Measurements from ENCODE around the gene DCAKD. TPM values are rescaled to one million over a fixed set of nuclear protein-coding genes. Genes with fewer than 3 reads are reported as not detected.

DCAKD gene
- total RNA-seq, 1 donor from 2014 or later: 20.9 TPM

GRCh38 chr17:44997733-44998520, 53.5 kb downstream of the DCAKD start:
- H3K27ac ChIP-seq (ENCODE audit: low read depth, low read length): no peak overlapping the region

DNA sequence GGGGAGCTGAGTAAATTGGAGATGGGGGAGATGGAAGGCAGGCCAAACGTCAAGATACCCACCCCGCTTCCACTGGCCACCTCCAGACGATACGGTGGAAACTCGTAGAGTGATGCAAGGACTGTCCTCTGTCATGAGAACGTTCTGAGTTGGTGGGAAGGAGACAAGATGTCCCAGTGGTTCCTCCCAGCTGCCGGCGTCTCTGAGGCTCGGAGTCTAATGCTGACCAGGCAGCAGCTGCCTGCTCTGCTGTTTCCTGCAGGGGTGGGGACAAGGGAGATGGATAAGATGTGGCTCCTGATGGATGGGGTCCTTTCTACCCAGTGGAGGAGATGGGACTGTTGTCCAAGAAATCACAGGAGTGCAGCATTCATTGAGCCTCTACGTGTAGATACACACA, 55.1 kb downstream of the DCAKD start:
- Histone ChIP-seq H3K27ac (ENCODE audit: low read depth, low read length) (no peak overlapping the region), H3K27me3 (ENCODE audit: control insufficient read depth in 3 of 3, insufficient read depth in 3 of 3, low read length in 3 of 3) (peaks cover 4 to 26% (median 12%) of the 10 kb centered on the region in 3 donors), H3K4me3 (ENCODE audit: low read length in 3 of 3) (no peak overlapping the region), H3K9me3 (ENCODE audit: control insufficient read depth in 3 of 3, low read length in 3 of 3) (peaks cover 0 to 3% (median 0%) of the 10 kb centered on the region in 3 donors), H3K9ac (ENCODE audit: low read depth in 1 of 3, low read length in 3 of 3) (no peak overlapping the region), H3K4me1 (ENCODE audit: control insufficient read depth in 3 of 3, insufficient read depth in 3 of 3, low read length in 3 of 3) (no peaks in the 10 kb centered on the region), H3K36me3 (ENCODE audit: control insufficient read depth in 3 of 3, insufficient read depth in 3 of 3, low read length in 3 of 3) (no peaks in the 10 kb centered on the region)

More at GRCh38 chr17:44997733-44998520, 53.5 kb downstream of the DCAKD start:
- peaks cover 4 to 26% (median 12%) of the 10 kb centered on the region in 3 donors for H3K27me3 ChIP-seq (ENCODE audit: control insufficient read depth in 3 of 3, insufficient read depth in 3 of 3, low read length in 3 of 3)
- no peak overlapping the region for H3K9ac ChIP-seq (ENCODE audit: low read depth in 1 of 3, low read length in 3 of 3)
- H3K9me3 ChIP-seq (ENCODE audit: control insufficient read depth in 3 of 3, low read length in 3 of 3): peaks cover 0 to 3% (median 0%) of the 10 kb centered on the region in 3 donors
- no peaks in the 10 kb centered on the region for H3K4me1 ChIP-seq (ENCODE audit: control insufficient read depth in 3 of 3, insufficient read depth in 3 of 3, low read length in 3 of 3)
- no peak overlapping the region for H3K4me3 ChIP-seq (ENCODE audit: low read length in 3 of 3)
- no peaks in the 10 kb centered on the region for H3K36me3 ChIP-seq (ENCODE audit: control insufficient read depth in 3 of 3, insufficient read depth in 3 of 3, low read length in 3 of 3)

GRCh38 chr17:44995436-44996001, 55.9 kb downstream of the DCAKD start:
- Histone ChIP-seq H3K9me3 (ENCODE audit: control insufficient read depth in 3 of 3, low read length in 3 of 3) (peaks cover 0 to 3% (median 0%) of the 10 kb centered on the region in 3 donors), H3K27ac (ENCODE audit: low read depth, low read length) (no peak overlapping the region), H3K4me1 (ENCODE audit: control insufficient read depth in 3 of 3, insufficient read depth in 3 of 3, low read length in 3 of 3) (no peaks in the 10 kb centered on the region), H3K36me3 (ENCODE audit: control insufficient read depth in 3 of 3, insufficient read depth in 3 of 3, low read length in 3 of 3) (no peaks in the 10 kb centered on the region), H3K27me3 (ENCODE audit: control insufficient read depth in 3 of 3, insufficient read depth in 3 of 3, low read length in 3 of 3) (peaks cover 4 to 26% (median 12%) of the 10 kb centered on the region in 3 donors), H3K9ac (ENCODE audit: low read depth in 1 of 3, low read length in 3 of 3) (no peak overlapping the region), H3K4me3 (ENCODE audit: low read length in 3 of 3) (no peak overlapping the region)

GRCh38 chr17:44992242-44992939, 59.0 kb downstream of the DCAKD start:
- H3K27ac ChIP-seq (ENCODE audit: low read depth, low read length): no peak overlapping the region
- no peak overlapping the region for H3K9ac ChIP-seq (ENCODE audit: low read depth in 1 of 3, low read length in 3 of 3)

DNA sequence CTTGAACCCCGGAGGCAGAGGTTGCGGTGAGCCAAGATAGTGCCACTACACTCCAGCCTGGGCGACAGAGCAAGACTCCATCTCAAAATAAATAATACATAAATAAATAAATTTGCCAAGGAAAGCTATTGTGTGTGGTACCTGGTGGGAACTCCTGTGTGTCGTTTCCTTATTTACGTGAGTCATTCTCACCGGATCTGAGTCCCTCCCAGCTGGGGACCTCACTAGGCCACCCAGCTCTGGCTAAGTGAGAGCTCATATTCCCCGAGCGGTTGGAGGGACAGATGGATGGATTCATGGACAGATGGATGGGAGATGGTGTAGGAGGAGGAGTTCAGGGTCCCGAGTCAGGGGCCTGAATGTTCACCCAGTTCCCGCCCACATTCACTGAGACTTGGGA, 60.4 kb downstream of the DCAKD start:
- H3K27ac ChIP-seq (ENCODE audit: low read depth, low read length): no peak overlapping the region
- H3K27me3 ChIP-seq (ENCODE audit: control insufficient read depth in 3 of 3, insufficient read depth in 3 of 3, low read length in 3 of 3): peaks cover 8 to 23% (median 12%) of the 10 kb centered on the region in 3 donors

More at GRCh38 chr17:44992242-44992939, 59.0 kb downstream of the DCAKD start:
- no peaks in the 10 kb centered on the region for H3K9me3 ChIP-seq (ENCODE audit: control insufficient read depth in 3 of 3, low read length in 3 of 3)
- no peaks in the 10 kb centered on the region for H3K36me3 ChIP-seq (ENCODE audit: control insufficient read depth in 3 of 3, insufficient read depth in 3 of 3, low read length in 3 of 3)
- H3K4me1 ChIP-seq (ENCODE audit: control insufficient read depth in 3 of 3, insufficient read depth in 3 of 3, low read length in 3 of 3): no peaks in the 10 kb centered on the region
- H3K27me3 ChIP-seq (ENCODE audit: control insufficient read depth in 3 of 3, insufficient read depth in 3 of 3, low read length in 3 of 3): peaks cover 12 to 17% (median 16%) of the 10 kb centered on the region in 3 donors
- H3K4me3 ChIP-seq (ENCODE audit: low read length in 3 of 3): no peak overlapping the region

GRCh38 chr17:44989552-44990138, 61.8 kb downstream of the DCAKD start:
- no peak overlapping the region for H3K4me3 ChIP-seq (ENCODE audit: low read length in 3 of 3)
- no peaks in the 10 kb centered on the region for H3K36me3 ChIP-seq (ENCODE audit: control insufficient read depth in 3 of 3, insufficient read depth in 3 of 3, low read length in 3 of 3)
- no peaks in the 10 kb centered on the region for H3K9me3 ChIP-seq (ENCODE audit: control insufficient read depth in 3 of 3, low read length in 3 of 3)
- H3K4me1 ChIP-seq (ENCODE audit: control insufficient read depth in 3 of 3, insufficient read depth in 3 of 3, low read length in 3 of 3): no peaks in the 10 kb centered on the region
- H3K9ac ChIP-seq (ENCODE audit: low read depth in 1 of 3, low read length in 3 of 3): no peak overlapping the region
- no peak overlapping the region for H3K27ac ChIP-seq (ENCODE audit: low read depth, low read length)
- peaks cover 2 to 22% (median 14%) of the 10 kb centered on the region in 3 donors for H3K27me3 ChIP-seq (ENCODE audit: control insufficient read depth in 3 of 3, insufficient read depth in 3 of 3, low read length in 3 of 3)

More for the DNA sequence above, 60.4 kb downstream of the DCAKD start:
- Histone ChIP-seq H3K4me1 (ENCODE audit: control insufficient read depth in 3 of 3, insufficient read depth in 3 of 3, low read length in 3 of 3) (no peaks in the 10 kb centered on the region), H3K9me3 (ENCODE audit: control insufficient read depth in 3 of 3, low read length in 3 of 3) (no peaks in the 10 kb centered on the region), H3K9ac (ENCODE audit: low read depth in 1 of 3, low read length in 3 of 3) (no peak overlapping the region), H3K4me3 (ENCODE audit: low read length in 3 of 3) (no peak overlapping the region), H3K36me3 (ENCODE audit: control insufficient read depth in 3 of 3, insufficient read depth in 3 of 3, low read length in 3 of 3) (no peaks in the 10 kb centered on the region)

DNA sequence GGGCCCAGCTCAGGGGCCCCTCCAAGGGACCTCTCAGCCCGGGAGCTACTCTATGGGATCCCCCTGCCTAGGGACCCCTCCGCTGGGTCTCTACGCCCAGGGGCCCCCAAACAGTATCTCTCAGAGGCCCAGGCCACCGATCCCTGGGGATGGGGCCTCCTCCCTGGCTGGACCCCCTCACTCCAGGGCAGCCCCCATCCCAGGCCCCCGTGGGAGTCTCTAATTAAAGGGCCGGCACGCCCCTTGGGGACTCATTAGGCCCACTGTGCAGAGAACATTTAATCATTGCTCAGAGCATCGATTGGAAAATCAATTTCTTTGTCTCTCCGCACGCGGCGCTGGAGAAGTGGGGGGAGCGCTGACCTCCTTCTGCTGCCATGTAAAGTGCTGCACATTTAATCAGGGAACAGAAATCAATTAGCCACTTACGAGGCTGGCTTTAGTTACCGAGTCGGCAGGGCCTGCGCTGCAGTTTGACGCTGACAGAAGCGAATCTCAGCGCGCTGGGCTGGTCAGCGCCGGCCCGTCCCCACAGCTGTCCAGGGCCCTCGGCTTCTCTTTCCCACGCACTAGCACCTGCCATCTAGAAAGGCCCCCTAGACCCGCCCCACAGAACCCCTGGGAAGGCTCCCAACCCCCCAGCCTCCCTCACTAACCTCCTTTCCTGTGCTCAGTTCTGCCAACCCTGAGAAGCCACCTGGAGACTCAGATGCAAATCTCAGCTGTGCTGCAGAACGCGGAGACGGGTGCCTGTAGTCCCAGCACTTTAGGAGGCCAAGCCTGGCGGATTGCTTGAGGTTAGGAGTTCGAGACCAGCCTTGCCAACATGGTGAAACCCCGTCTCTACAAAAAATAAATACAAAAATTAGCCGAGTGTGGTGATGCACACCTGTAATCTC, 63.1 kb downstream of the DCAKD start:
- Histone ChIP-seq H3K4me3 (ENCODE audit: low read length in 3 of 3) (no peak overlapping the region), H3K9ac (ENCODE audit: low read depth in 1 of 3, low read length in 3 of 3) (no peak overlapping the region), H3K9me3 (ENCODE audit: control insufficient read depth in 3 of 3, low read length in 3 of 3) (no peaks in the 10 kb centered on the region), H3K27me3 (ENCODE audit: control insufficient read depth in 3 of 3, insufficient read depth in 3 of 3, low read length in 3 of 3) (peaks cover 0 to 22% (median 14%) of the 10 kb centered on the region in 3 donors), H3K36me3 (ENCODE audit: control insufficient read depth in 3 of 3, insufficient read depth in 3 of 3, low read length in 3 of 3) (no peaks in the 10 kb centered on the region), H3K4me1 (ENCODE audit: control insufficient read depth in 3 of 3, insufficient read depth in 3 of 3, low read length in 3 of 3) (peaks cover 2 to 6% (median 3%) of the 10 kb centered on the region in 3 donors), H3K27ac (ENCODE audit: low read depth, low read length) (no peak overlapping the region)

DNA sequence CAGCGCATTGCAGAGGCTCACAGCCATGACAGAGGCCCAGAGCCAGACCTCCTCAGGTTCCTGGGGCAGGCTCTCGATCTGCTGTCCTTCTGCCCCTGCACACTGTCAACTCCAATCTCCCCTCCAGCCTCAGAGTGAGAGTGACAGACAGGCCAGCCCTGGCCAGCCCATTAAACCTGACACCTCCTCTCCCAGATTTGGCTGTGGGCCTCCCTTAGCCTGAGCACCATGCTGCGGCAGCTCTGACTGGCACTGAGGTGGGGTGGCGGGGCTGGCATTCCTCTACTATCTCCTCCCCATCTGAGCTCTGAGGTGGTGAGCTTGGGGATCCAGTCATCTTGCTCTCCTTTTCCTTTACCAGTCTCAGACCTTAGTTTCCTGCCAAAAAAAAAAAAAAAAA, 67.9 kb downstream of the DCAKD start:
- Histone ChIP-seq H3K27ac (ENCODE audit: low read depth, low read length) (no peak overlapping the region), H3K9me3 (ENCODE audit: control insufficient read depth in 3 of 3, low read length in 3 of 3) (no peaks in the 10 kb centered on the region)

GRCh38 chr17:44982113-44982702, 69.2 kb downstream of the DCAKD start:
- no peak overlapping the region for H3K27ac ChIP-seq (ENCODE audit: low read depth, low read length)
- H3K4me1 ChIP-seq (ENCODE audit: control insufficient read depth in 3 of 3, insufficient read depth in 3 of 3, low read length in 3 of 3): peaks cover 7 to 21% (median 12%) of the 10 kb centered on the region in 3 donors
- H3K9ac ChIP-seq (ENCODE audit: low read depth in 1 of 3, low read length in 3 of 3): no peak overlapping the region
- H3K9me3 ChIP-seq (ENCODE audit: control insufficient read depth in 3 of 3, low read length in 3 of 3): no peaks in the 10 kb centered on the region
- H3K36me3 ChIP-seq (ENCODE audit: control insufficient read depth in 3 of 3, insufficient read depth in 3 of 3, low read length in 3 of 3): no peaks in the 10 kb centered on the region
- peaks cover 0 to 37% (median 22%) of the 10 kb centered on the region in 3 donors for H3K27me3 ChIP-seq (ENCODE audit: control insufficient read depth in 3 of 3, insufficient read depth in 3 of 3, low read length in 3 of 3)
- H3K4me3 ChIP-seq (ENCODE audit: low read length in 3 of 3): no peak overlapping the region

More for the DNA sequence above, 67.9 kb downstream of the DCAKD start:
- Histone ChIP-seq H3K4me1 (ENCODE audit: control insufficient read depth in 3 of 3, insufficient read depth in 3 of 3, low read length in 3 of 3) (peaks cover 5 to 16% (median 7%) of the 10 kb centered on the region in 3 donors), H3K27me3 (ENCODE audit: control insufficient read depth in 3 of 3, insufficient read depth in 3 of 3, low read length in 3 of 3) (peaks cover 0 to 26% (median 20%) of the 10 kb centered on the region in 3 donors), H3K9ac (ENCODE audit: low read depth in 1 of 3, low read length in 3 of 3) (no peak overlapping the region), H3K36me3 (ENCODE audit: control insufficient read depth in 3 of 3, insufficient read depth in 3 of 3, low read length in 3 of 3) (no peaks in the 10 kb centered on the region), H3K4me3 (ENCODE audit: low read length in 3 of 3) (no peak overlapping the region)

Measured in skeletal muscle tissue (tissue), 4 donors.